Activated naive CD8-positive, alpha-beta T cell treated with anti-CD3 and anti-CD28 coated beads, Interleukin-2, amount 50 U/mL, for 24 hours (primary cell): Measurements from ENCODE around the gene P3H1.

ENCODE experiments used
- ATAC-seq: fragments of 150-1000 bp; cut with Tn5 transposase; one replicate; pipeline ENCODE4 v1.10.0; 2021
- DNase-seq: peaks from one replicate; pipeline ENCODE4 v3.0.0; 2021
- H3K27ac Mint-ChIP-seq: one replicate; pipeline ENCODE4 v1.8.0; 2021; ENCODE audit warnings: mild to moderate bottlenecking, mixed read lengths
- H3K27me3 Mint-ChIP-seq: one replicate; pipeline ENCODE4 v1.8.0; 2021; ENCODE audit warnings: mixed read lengths
- H3K36me3 Mint-ChIP-seq: one replicate; pipeline ENCODE4 v1.8.0; 2021; ENCODE audit warnings: low read depth, mixed read lengths
- H3K4me1 Mint-ChIP-seq: one replicate; pipeline ENCODE4 v1.8.0; 2021; ENCODE audit warnings: mixed read lengths
- H3K4me3 Mint-ChIP-seq: one replicate; pipeline ENCODE4 v1.8.0; 2021; ENCODE audit warnings: mild to moderate bottlenecking, moderate library complexity, mixed read lengths
- H3K9me3 Mint-ChIP-seq: one replicate; pipeline ENCODE4 v1.8.0; 2021; ENCODE audit warnings: mixed read lengths

Gene P3H1

GRCh38 chr1:42743317-42744147 lies 23.3 kb downstream of the P3H1 start:
- no peak overlapping the region for H3K27ac Mint-ChIP-seq
- no peaks in the 10 kb centered on the region for H3K36me3 Mint-ChIP-seq
- no peak overlapping the region for H3K4me3 Mint-ChIP-seq
- no peak for ATAC-seq
- no peaks in the 10 kb centered on the region for H3K4me1 Mint-ChIP-seq
- no peaks in the 10 kb centered on the region for H3K9me3 Mint-ChIP-seq
- no peak for DNase-seq
- no peaks in the 10 kb centered on the region for H3K27me3 Mint-ChIP-seq

DNA sequence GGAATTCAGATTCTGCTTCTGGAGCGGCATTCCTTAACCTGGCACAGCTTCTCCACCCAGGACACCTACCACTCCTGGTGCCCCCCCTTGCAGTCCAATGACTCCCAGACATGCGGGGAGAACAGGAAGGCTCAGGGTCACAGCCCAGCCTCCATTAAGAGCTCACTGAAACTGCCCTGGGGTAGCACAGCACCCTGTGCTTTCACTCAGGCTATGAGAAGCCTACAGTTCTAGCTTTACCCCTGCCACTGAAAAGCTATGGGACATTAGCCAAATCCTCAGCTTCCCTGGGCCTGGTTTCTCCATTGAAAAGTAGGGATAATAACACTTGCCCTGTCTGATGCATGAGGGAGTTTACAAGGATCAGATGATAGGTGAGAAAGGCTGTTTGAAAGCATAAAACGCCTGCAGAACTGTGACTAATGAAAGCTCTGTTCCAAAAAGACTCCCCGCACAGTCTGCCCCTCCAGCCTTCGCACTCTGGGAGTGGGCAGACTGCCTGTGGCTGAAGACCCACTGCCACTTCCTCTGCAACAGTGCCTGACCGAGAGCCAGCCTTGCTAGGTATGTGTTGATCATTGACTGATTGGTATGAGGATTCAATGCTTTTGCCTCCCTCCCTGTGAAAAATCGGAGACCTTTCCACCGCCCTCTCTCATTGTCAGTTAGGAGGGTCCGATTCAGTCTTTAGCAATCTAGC lies 24.1 kb downstream of the P3H1 start:
- ATAC-seq (no peak), DNase-seq (no peak)
- Mint-ChIP-seq H3K27me3 (no peaks in the 10 kb centered on the region), H3K4me3 (no peak overlapping the region), H3K36me3 (no peaks in the 10 kb centered on the region), H3K27ac (no peak overlapping the region), H3K9me3 (no peaks in the 10 kb centered on the region), H3K4me1 (no peaks in the 10 kb centered on the region)

DNA sequence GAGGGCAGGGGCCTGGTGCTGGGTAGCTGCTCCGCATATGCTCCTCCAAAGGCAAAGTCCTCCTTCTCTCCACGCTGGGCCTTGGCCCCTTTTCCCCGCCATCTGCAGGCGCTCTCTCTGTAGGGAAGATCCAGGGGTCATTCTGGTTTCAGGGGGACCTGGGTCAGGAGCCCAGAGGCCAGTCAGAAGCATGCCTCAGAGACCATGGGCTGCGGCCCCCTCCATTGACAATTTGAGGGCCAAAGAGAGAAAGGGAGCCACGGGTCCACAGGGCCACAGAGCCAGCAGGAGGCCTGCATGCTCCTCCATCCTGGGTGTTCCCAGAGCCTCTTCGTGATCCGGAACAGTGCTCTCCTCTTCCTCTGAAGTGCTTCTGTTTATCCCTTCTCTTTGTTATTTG lies 24.7 kb downstream of the P3H1 start:
- Mint-ChIP-seq H3K9me3 (no peaks in the 10 kb centered on the region), H3K4me1 (peaks cover 3% of the 10 kb centered on the region), H3K36me3 (no peaks in the 10 kb centered on the region), H3K27ac (no peak overlapping the region), H3K27me3 (no peaks in the 10 kb centered on the region), H3K4me3 (no peak overlapping the region)
- ATAC-seq (no peak), DNase-seq (no peak)

GRCh38 chr1:42741706-42742105 lies 25.1 kb downstream of the P3H1 start:
- Mint-ChIP-seq H3K27ac (no peak overlapping the region), H3K36me3 (no peaks in the 10 kb centered on the region), H3K9me3 (no peaks in the 10 kb centered on the region), H3K4me1 (peaks cover 4% of the 10 kb centered on the region), H3K27me3 (no peaks in the 10 kb centered on the region), H3K4me3 (no peak overlapping the region)
- ATAC-seq (no peak), DNase-seq (no peak)

GRCh38 chr1:42740851-42741580 lies 25.8 kb downstream of the P3H1 start:
- Mint-ChIP-seq H3K27me3 (no peaks in the 10 kb centered on the region), H3K27ac (no peak overlapping the region), H3K4me1 (peaks cover 6% of the 10 kb centered on the region), H3K36me3 (no peaks in the 10 kb centered on the region), H3K9me3 (no peaks in the 10 kb centered on the region), H3K4me3 (no peak overlapping the region)
- DNase-seq (no peak), ATAC-seq (no peak)

- no peaks in the 10 kb centered on the region for H3K36me3 Mint-ChIP-seq
- H3K27ac Mint-ChIP-seq, result no peak within 1 kb of the TSS
- no peaks in the 10 kb centered on the region for H3K9me3 Mint-ChIP-seq
- no peak within 1 kb of the TSS for H3K4me3 Mint-ChIP-seq
- H3K4me1 Mint-ChIP-seq, result peaks cover 6% of the 10 kb centered on the region
- no peak for ATAC-seq
- DNase-seq, result no peak
- no peaks in the 10 kb centered on the region for H3K27me3 Mint-ChIP-seq
Observed at GRCh38 chr1:42739753-42740700, 26.8 kb downstream of the P3H1 start, which contains the start of gene CLDN19. CLDN19 (minus strand) TSS chr1:42740236; CDS start chr1:42740063, 173 bp downstream.

- H3K27me3 Mint-ChIP-seq, result no peaks in the 10 kb centered on the region
- H3K9me3 Mint-ChIP-seq, result no peaks in the 10 kb centered on the region
- DNase-seq, result no peak
- H3K36me3 Mint-ChIP-seq, result no peaks in the 10 kb centered on the region
- H3K4me1 Mint-ChIP-seq, result peaks cover 6% of the 10 kb centered on the region
- H3K4me3 Mint-ChIP-seq, result no peak overlapping the region
- H3K27ac Mint-ChIP-seq, result no peak overlapping the region
- ATAC-seq, result no peak
Observed at GRCh38 chr1:42738678-42739226, 28.1 kb downstream of the P3H1 start.

DNA sequence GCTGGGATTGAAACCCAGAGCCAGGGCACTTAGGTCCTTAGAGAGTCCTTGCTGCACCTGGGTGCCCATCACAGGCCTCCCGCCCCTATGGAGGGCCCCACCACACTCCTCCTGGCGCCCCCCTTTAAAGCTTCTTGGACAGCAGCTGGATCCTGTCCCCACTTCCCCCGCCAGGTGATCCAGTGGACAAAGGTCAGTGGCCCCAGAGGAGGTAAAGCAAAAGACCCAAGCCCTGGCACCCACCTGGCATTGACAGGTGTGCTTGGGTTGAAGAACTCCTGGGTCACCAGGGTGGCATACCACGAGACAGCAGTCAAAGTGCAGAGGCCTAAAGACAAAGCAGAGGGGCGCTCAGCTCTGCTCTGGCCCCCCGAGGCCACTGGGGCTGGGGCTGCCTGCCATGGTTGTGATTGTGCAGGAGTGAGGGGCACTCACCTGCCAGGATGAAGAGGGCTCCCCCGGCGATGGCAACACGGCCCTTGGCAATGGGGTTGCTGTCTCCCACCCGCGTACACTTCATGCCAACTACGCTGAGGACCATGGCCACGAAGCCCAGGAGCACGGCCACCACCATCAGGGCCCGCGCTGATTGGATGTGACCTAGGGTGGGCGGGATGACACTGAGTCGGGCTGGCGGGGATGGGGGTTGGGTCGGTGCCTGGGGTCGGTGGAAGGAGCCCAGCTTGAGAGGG lies 28.7 kb downstream of the P3H1 start:
- no peak for DNase-seq
- no peak overlapping the region for H3K4me3 Mint-ChIP-seq
- H3K4me1 Mint-ChIP-seq, result peaks cover 6% of the 10 kb centered on the region
- no peaks in the 10 kb centered on the region for H3K9me3 Mint-ChIP-seq
- no peak overlapping the region for H3K27ac Mint-ChIP-seq
- no peaks in the 10 kb centered on the region for H3K36me3 Mint-ChIP-seq
- no peaks in the 10 kb centered on the region for H3K27me3 Mint-ChIP-seq
- no peak for ATAC-seq

DNA sequence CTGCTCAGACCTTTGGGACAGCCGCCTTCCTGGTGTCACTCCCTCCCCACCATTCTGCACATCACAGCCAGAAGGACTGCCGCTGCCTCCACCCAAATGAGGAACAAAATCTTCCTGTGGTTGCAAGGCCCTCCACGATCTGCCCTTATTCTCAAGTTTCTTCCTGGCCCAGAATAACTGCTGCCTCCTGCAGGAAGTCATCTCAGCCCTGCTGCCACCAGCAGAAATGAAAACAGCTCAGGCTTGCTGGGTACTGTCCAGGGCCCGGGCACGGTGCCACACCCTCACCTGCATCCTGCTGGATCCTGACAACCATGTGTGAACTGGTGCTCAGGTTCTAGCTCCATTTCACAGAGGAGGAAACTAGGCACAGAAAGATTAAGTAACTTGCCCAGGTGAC lies 29.6 kb downstream of the P3H1 start:
- no peak overlapping the region for H3K27ac Mint-ChIP-seq
- DNase-seq, result no peak

DNA sequence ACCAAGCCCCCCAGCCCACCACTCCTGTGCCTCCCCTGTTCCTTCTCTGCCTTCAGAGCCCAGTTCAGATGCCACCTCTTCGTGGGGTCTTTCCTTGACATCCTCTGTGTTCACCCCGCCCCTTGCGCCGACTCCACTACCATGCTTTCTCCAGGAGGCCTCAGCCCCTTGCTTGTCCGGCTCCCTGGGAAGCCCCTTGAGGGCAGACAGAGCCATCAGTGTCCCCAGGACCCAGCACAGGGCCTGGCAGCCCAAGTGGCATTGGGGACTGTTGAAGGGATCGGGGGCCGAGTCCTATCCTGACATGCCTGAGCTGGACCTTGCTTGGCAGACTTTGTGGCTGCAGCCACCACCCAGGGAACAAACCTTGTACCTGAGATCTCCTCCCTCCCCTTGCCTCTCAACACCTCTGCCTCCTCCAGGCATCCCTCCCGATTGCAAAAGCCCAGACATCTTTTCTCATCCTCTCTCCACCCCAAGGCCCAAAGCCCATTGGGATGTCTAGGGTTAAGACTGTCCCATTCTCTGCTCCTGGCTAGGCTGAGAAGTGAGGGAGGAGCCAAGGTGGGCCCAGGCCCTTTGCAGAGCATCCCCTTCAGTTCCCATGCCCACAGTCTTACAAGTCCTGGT lies 30.1 kb downstream of the P3H1 start:
- Mint-ChIP-seq H3K27ac (no peak overlapping the region), H3K9me3 (no peaks in the 10 kb centered on the region)
- no peak for ATAC-seq

More for the DNA sequence above, 29.6 kb downstream of the P3H1 start:
- H3K4me1 Mint-ChIP-seq, result peaks cover 6% of the 10 kb centered on the region
- H3K36me3 Mint-ChIP-seq, result no peaks in the 10 kb centered on the region
- H3K27me3 Mint-ChIP-seq, result no peaks in the 10 kb centered on the region
- H3K9me3 Mint-ChIP-seq, result no peaks in the 10 kb centered on the region
- H3K4me3 Mint-ChIP-seq, result no peak overlapping the region
- ATAC-seq, result no peak

GRCh38 chr1:42736152-42736551 lies 30.7 kb downstream of the P3H1 start:
- ATAC-seq, result no peak
- Mint-ChIP-seq H3K4me3 (no peak overlapping the region), H3K4me1 (peaks cover 6% of the 10 kb centered on the region), H3K27me3 (no peaks in the 10 kb centered on the region), H3K36me3 (no peaks in the 10 kb centered on the region), H3K9me3 (no peaks in the 10 kb centered on the region), H3K27ac (no peak overlapping the region)
- DNase-seq, result peak; percentile 13

More for the DNA sequence above, 30.1 kb downstream of the P3H1 start:
- Mint-ChIP-seq H3K4me3 (no peak overlapping the region), H3K4me1 (peaks cover 6% of the 10 kb centered on the region), H3K27me3 (no peaks in the 10 kb centered on the region), H3K36me3 (no peaks in the 10 kb centered on the region)
- DNase-seq, result no peak

GRCh38 chr1:42735477-42736105 lies 31.2 kb downstream of the P3H1 start:
- no peak for ATAC-seq
- H3K4me1 Mint-ChIP-seq, result peaks cover 8% of the 10 kb centered on the region
- no peak overlapping the region for H3K27ac Mint-ChIP-seq
- no peak overlapping the region for H3K4me3 Mint-ChIP-seq
- H3K27me3 Mint-ChIP-seq, result no peaks in the 10 kb centered on the region
- no peaks in the 10 kb centered on the region for H3K36me3 Mint-ChIP-seq
- H3K9me3 Mint-ChIP-seq, result no peaks in the 10 kb centered on the region
- DNase-seq, result no peak
